Measurements from ENCODE around the gene OSBP2. TPM values are rescaled to one million over a fixed set of nuclear protein-coding genes. Genes with fewer than 3 reads are reported as not detected.
A peak's percentile ranks its signal among the peaks of the same experiment; 100 is the strongest.

The OSBP2 gene
- total and polyA plus RNA-seq, 2 of the 13 experiments (the other 11 are each of a cell fraction or from before 2014, with no cell fraction given) = 5.0 to 7.7 TPM

- TF ChIP-seq KDM5B (CRISPR knock-in tag; IDR thresholded peaks at IDR 0.05; ENCODE audit: borderline replicate concordance) (0 out of 2 replicates have a peak, but pooled peaks have one; percentile 19), CREBL2 (CRISPR knock-in tag; IDR thresholded peaks at IDR 0.05; ENCODE audit: borderline replicate concordance) (no peak), KDM5A (IDR thresholded peaks at IDR 0.05; ENCODE audit: borderline replicate concordance, low read length) (no peak), HOXD1 (CRISPR knock-in tag; IDR thresholded peaks at IDR 0.05) (no peak), AHR (CRISPR knock-in tag; IDR thresholded peaks at IDR 0.05) (no peak), SP5 (CRISPR knock-in tag; IDR thresholded peaks at IDR 0.05; ENCODE audit: borderline replicate concordance, low read depth) (peak; percentile 9; the same call in 1 of the 2 replicates), ZNF230 (CRISPR knock-in tag; IDR thresholded peaks at IDR 0.05) (no peak), EP300 (IDR thresholded peaks at IDR 0.05; ENCODE audit: low read depth in 2 of 2, low read length in 2 of 2) (peak; percentile 10 to 50; a peak in 2 of 4 replicates), EP300 (CRISPR knock-in tag; IDR thresholded peaks at IDR 0.05; ENCODE audit: borderline replicate concordance) (no peak), JARID2 (CRISPR knock-in tag; IDR thresholded peaks at IDR 0.05; ENCODE audit: insufficient replicate concordance) (no peak), NR2F1 (CRISPR knock-in tag; IDR thresholded peaks at IDR 0.05) (peak; percentile 34 to 44; a peak in 2 of 4 replicates), U2AF2 (IDR thresholded peaks at IDR 0.05; ENCODE audit: low read depth, low read length) (no peak), HDAC6 (IDR thresholded peaks at IDR 0.05; ENCODE audit: low read depth, low read length) (no peak), ZNF232 (CRISPR knock-in tag; IDR thresholded peaks at IDR 0.05; ENCODE audit: borderline replicate concordance) (no peak), FOSL1 (CRISPR knock-in tag; IDR thresholded peaks at IDR 0.05; ENCODE audit: borderline replicate concordance) (no peak), FOXP4 (CRISPR knock-in tag; IDR thresholded peaks at IDR 0.05) (no peak)
- TF ChIP-seq, protein P1, sequence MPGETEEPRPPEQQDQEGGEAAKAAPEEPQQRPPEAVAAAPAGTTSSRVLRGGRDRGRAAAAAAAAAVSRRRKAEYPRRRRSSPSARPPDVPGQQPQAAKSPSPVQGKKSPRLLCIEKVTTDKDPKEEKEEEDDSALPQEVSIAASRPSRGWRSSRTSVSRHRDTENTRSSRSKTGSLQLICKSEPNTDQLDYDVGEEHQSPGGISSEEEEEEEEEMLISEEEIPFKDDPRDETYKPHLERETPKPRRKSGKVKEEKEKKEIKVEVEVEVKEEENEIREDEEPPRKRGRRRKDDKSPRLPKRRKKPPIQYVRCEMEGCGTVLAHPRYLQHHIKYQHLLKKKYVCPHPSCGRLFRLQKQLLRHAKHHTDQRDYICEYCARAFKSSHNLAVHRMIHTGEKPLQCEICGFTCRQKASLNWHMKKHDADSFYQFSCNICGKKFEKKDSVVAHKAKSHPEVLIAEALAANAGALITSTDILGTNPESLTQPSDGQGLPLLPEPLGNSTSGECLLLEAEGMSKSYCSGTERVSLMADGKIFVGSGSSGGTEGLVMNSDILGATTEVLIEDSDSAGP (CRISPR knock-in tag; IDR thresholded peaks at IDR 0.05; ENCODE audit: borderline replicate concordance) = no peak
- TF ChIP-seq, protein P2, sequence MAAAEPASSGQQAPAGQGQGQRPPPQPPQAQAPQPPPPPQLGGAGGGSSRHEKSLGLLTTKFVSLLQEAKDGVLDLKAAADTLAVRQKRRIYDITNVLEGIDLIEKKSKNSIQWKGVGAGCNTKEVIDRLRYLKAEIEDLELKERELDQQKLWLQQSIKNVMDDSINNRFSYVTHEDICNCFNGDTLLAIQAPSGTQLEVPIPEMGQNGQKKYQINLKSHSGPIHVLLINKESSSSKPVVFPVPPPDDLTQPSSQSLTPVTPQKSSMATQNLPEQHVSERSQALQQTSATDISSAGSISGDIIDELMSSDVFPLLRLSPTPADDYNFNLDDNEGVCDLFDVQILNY (CRISPR knock-in tag; conservative IDR thresholded peaks at IDR 0.05) = no peak
- TF ChIP-seq, protein P3, sequence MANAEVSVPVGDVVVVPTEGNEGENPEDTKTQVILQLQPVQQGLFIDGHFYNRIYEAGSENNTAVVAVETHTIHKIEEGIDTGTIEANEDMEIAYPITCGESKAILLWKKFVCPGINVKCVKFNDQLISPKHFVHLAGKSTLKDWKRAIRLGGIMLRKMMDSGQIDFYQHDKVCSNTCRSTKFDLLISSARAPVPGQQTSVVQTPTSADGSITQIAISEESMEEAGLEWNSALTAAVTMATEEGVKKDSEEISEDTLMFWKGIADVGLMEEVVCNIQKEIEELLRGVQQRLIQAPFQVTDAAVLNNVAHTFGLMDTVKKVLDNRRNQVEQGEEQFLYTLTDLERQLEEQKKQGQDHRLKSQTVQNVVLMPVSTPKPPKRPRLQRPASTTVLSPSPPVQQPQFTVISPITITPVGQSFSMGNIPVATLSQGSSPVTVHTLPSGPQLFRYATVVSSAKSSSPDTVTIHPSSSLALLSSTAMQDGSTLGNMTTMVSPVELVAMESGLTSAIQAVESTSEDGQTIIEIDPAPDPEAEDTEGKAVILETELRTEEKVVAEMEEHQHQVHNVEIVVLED (CRISPR knock-in tag; IDR thresholded peaks at IDR 0.05; ENCODE audit: borderline replicate concordance) = peak; percentile 17; the same call in 1 of the 2 replicates
- TF ChIP-seq, protein P4, sequence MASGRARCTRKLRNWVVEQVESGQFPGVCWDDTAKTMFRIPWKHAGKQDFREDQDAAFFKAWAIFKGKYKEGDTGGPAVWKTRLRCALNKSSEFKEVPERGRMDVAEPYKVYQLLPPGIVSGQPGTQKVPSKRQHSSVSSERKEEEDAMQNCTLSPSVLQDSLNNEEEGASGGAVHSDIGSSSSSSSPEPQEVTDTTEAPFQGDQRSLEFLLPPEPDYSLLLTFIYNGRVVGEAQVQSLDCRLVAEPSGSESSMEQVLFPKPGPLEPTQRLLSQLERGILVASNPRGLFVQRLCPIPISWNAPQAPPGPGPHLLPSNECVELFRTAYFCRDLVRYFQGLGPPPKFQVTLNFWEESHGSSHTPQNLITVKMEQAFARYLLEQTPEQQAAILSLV (CRISPR knock-in tag; IDR thresholded peaks at IDR 0.05; ENCODE audit: borderline replicate concordance) = no peak
These were observed 186.9 kb downstream of the OSBP2 start (continued) for GRCh38 chr22:30881361-30882183.
